ENCODE measurements around the gene CEACAM5.
"Not testable (repeated sequence)": the region's sequence is repeated elsewhere in the genome, so short reads cannot be mapped to it uniquely, and the experiment has no call there.

CEACAM5 gene

DNA sequence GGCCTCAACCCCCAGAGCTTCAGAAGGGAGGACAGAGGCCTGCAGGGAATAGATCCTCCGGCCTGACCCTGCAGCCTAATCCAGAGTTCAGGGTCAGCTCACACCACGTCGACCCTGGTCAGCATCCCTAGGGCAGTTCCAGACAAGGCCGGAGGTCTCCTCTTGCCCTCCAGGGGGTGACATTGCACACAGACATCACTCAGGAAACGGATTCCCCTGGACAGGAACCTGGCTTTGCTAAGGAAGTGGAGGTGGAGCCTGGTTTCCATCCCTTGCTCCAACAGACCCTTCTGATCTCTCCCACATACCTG lies 969 bp upstream of the CEACAM5 start:
- Mint-ChIP-seq H3K27me3 (ENCODE audit: low read depth) (peaks cover 9% of the 10 kb centered on the region), H3K36me3 (ENCODE audit: low read depth) (no peaks in the 10 kb centered on the region), H3K9me3 (peaks cover 25% of the 10 kb centered on the region), H3K4me3 (no peak overlapping the region), H3K27ac (no peak overlapping the region), H3K4me1 (no peaks in the 10 kb centered on the region)
- no peak for TF ChIP-seq CTCF (IDR thresholded peaks at IDR 0.05; ENCODE audit: unreplicated experiment in 3 of 3)

DNA sequence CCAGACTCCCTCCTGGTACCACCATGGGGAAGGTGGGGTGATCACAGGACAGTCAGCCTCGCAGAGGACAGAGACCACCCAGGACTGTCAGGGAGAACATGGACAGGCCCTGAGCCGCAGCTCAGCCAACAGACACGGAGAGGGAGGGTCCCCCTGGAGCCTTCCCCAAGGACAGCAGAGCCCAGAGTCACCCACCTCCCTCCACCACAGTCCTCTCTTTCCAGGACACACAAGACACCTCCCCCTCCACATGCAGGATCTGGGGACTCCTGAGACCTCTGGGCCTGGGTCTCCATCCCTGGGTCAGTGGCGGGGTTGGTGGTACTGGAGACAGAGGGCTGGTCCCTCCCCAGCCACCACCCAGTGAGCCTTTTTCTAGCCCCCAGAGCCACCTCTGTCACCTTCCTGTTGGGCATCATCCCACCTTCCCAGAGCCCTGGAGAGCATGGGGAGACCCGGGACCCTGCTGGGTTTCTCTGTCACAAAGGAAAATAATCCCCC lies 505 bp upstream of the CEACAM5 start:
- no peak overlapping the region for H3K27ac Mint-ChIP-seq
- H3K9me3 Mint-ChIP-seq, result peaks cover 28% of the 10 kb centered on the region
- H3K4me3 Mint-ChIP-seq, result no peak overlapping the region
- H3K4me1 Mint-ChIP-seq, result no peaks in the 10 kb centered on the region
- H3K27me3 Mint-ChIP-seq (ENCODE audit: low read depth), result peaks cover 9% of the 10 kb centered on the region
- no peaks in the 10 kb centered on the region for H3K36me3 Mint-ChIP-seq (ENCODE audit: low read depth)
- no peak for TF ChIP-seq CTCF (IDR thresholded peaks at IDR 0.05; ENCODE audit: unreplicated experiment in 3 of 3)

DNA sequence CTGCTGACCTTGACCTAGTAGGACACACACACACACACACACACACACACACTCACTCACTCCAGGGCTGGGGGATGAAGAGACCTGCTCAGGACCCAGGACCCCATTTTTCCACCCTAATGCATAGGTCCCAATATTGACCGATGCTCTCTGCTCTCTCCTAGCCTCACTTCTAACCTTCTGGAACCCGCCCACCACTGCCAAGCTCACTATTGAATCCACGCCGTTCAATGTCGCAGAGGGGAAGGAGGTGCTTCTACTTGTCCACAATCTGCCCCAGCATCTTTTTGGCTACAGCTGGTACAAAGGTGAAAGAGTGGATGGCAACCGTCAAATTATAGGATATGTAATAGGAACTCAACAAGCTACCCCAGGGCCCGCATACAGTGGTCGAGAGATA lies 1.1 kb downstream of the CEACAM5 start:
- H3K27me3 Mint-ChIP-seq (ENCODE audit: low read depth); H3K4me3 Mint-ChIP-seq; H3K36me3 Mint-ChIP-seq (ENCODE audit: low read depth); H3K27ac Mint-ChIP-seq; H3K4me1 Mint-ChIP-seq: not testable (repeated sequence)
- peaks cover 34% of the 10 kb centered on the region for H3K9me3 Mint-ChIP-seq

DNA sequence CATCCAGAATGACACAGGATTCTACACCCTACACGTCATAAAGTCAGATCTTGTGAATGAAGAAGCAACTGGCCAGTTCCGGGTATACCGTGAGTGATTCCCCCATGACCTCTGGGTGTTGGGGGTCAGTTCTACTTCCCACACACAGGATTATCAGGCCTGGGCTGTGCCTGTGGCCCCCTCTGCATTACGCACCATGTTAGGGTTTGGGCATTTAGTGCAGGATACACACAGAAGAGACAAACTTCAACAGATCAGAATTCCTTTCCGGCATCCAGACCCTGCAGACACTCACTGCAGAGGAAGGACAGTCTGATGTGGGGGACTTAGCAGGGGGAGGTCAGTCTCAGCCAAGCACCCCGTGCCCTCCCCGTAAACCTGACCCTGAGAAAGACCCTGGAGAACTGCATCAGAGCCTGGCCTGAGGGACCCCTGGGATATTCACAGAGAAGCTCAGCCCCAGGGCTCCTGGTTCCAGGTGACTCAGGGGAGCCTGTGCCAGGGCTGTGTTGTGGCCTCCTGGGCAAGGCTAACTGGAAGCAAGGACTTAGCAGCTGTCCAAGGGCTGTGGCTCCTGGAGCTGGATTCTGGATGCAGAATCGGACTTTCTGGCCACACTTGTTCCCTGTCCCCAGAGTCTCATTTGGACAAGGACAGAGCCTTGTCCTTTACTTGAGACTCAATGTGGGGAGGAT lies 1.7 kb downstream of the CEACAM5 start:
- no peak overlapping the region for H3K4me3 Mint-ChIP-seq
- H3K27ac Mint-ChIP-seq, result no peak overlapping the region

DNA sequence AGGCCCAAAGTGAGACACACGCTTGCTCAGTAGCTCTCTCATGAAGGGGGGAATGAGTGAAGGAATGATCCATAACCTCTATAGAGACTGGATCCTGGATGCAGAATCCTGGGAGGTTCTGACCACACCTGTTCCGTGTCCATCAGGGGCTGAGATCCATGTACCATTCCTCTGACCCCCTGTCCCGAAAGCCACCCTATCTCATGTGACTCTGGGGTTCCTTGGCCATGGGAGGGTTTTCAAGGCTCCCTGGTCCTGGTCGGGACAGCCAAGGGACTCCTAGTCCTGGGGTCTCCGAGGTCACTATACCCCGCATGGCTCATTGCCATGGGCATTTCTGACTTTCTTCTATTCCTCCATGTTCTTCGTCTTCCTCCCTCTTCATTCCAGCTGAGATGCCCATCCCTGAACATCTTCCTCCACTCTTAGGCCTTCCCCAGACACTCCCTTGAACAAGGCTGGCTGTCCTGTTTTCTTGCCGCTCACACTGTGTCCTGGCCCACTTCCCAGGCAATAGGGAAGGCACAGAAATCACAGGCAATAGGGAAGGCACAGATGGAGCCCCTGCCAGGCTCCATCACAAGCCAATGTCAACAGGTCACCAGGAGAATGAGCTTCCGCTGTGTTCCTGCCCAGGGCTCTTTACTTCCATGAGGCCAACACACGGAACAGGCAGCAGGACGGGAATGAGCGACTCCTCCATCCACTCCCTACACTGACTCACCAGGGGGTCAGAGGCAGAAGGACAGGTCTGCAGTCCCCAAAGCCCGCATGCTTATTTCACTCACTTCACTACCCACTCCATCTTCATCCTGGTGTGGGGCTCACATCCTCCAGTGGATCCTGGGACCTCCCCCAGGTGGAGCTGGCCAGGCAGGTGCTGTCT lies 3.2 kb downstream of the CEACAM5 start:
- no peaks in the 10 kb centered on the region for H3K4me1 Mint-ChIP-seq
- no peaks in the 10 kb centered on the region for H3K36me3 Mint-ChIP-seq (ENCODE audit: low read depth)
- no peak overlapping the region for H3K27ac Mint-ChIP-seq
- no peaks in the 10 kb centered on the region for H3K27me3 Mint-ChIP-seq (ENCODE audit: low read depth)
- no peak for TF ChIP-seq CTCF (IDR thresholded peaks at IDR 0.05; ENCODE audit: unreplicated experiment in 3 of 3)
- peaks cover 26% of the 10 kb centered on the region for H3K9me3 Mint-ChIP-seq
- H3K4me3 Mint-ChIP-seq, result no peak overlapping the region

More for the DNA sequence above, 1.7 kb downstream of the CEACAM5 start:
- H3K4me1 Mint-ChIP-seq, result no peaks in the 10 kb centered on the region
- H3K9me3 Mint-ChIP-seq, result peaks cover 31% of the 10 kb centered on the region
- H3K27me3 Mint-ChIP-seq (ENCODE audit: low read depth), result peaks cover 4% of the 10 kb centered on the region
- H3K36me3 Mint-ChIP-seq (ENCODE audit: low read depth), result no peaks in the 10 kb centered on the region
- TF ChIP-seq CTCF (IDR thresholded peaks at IDR 0.05; ENCODE audit: unreplicated experiment in 3 of 3), result no peak

DNA sequence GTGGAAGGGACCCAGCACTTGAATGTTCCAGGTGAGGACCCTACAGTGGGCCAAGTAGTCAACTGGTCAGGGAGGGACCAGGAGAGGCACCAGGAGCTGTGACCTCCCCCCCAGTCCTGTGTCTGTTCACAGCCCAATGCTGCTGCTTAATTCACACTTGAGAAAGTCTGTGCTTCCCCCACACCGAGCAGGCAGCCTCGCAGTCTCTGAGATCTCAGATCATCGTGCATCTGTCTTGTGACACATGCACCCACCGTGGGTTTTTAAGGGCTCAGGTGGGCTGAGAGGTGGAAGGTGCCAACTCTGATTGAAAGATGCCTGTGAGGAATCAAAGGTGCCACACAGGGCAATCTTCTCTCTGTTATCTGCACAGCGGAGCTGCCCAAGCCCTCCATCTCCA lies 6.2 kb downstream of the CEACAM5 start:
- H3K4me1 Mint-ChIP-seq, result no peaks in the 10 kb centered on the region
- no peaks in the 10 kb centered on the region for H3K36me3 Mint-ChIP-seq (ENCODE audit: low read depth)
- H3K4me3 Mint-ChIP-seq, result no peak overlapping the region
- H3K27me3 Mint-ChIP-seq (ENCODE audit: low read depth), result no peaks in the 10 kb centered on the region
- H3K27ac Mint-ChIP-seq, result no peak overlapping the region
- TF ChIP-seq CTCF (IDR thresholded peaks at IDR 0.05; ENCODE audit: unreplicated experiment in 3 of 3), result no peak
- peaks cover 31% of the 10 kb centered on the region for H3K9me3 Mint-ChIP-seq
